Left lung (tissue), 10 donors: ENCODE data around the gene KIAA1210. TPM values are rescaled to one million over a fixed set of nuclear protein-coding genes. Genes with fewer than 3 reads are reported as not detected.
A peak's percentile ranks its signal among the peaks of the same experiment; 100 is the strongest.

Experiments used
- ATAC-seq: fragments of 200-7000 bp; cut with Tn5 transposase; one replicate; pipeline ENCODE4 v1.9.1; 2020; ENCODE audit warnings: moderate library complexity
- DNase-seq, 4 donors: peaks; one replicate each; pipeline ENCODE4 v3.0.0-alpha.2; 2013 to 2020
- H3K27ac ChIP-seq, 2 donors: fragments of 200-600 bp; sonication (generic) in 1 of 2; one replicate each; pipeline versions ENCODE4 v1.5.0 to v1.8.0; 2020 to 2021
- H3K27me3 ChIP-seq, 2 donors: fragments of 200-600 bp; sonication (generic) in 1 of 2; one replicate each; pipeline versions ENCODE4 v1.5.0 to v1.8.0; 2020 to 2021
- H3K36me3 ChIP-seq, 2 donors: fragments of 200-600 bp; sonication (generic) in 1 of 2; one replicate each; pipeline versions ENCODE4 v1.5.0 to v1.8.0; 2020 to 2021
- H3K4me1 ChIP-seq, 2 donors: fragments of 200-600 bp; one replicate each; pipeline ENCODE4 v1.8.0; 2021
- H3K4me3 ChIP-seq, 2 donors: fragments of 200-600 bp; sonication (generic) in 1 of 2; one replicate each; pipeline versions ENCODE4 v1.5.0 to v1.8.0; 2020 to 2021; ENCODE audit warnings: mild to moderate bottlenecking in 1 of 2
- H3K9me3 ChIP-seq, 2 donors: fragments of 200-600 bp; sonication (generic) in 1 of 2; one replicate each; pipeline versions ENCODE4 v1.5.0 to v1.8.0; 2020 to 2021
- CTCF ChIP-seq, 2 donors: fragments of 200-600 bp; sonication (generic) in 1 of 2; IDR thresholded peaks; one replicate each; pipeline versions ENCODE4 v1.5.0 to v1.8.0; 2021; ENCODE audit warnings: antibody characterized with exemption in 2 of 2
- intact Hi-C, 2 donors: fragments of 100-400 bp; cut with DNase I; formaldehyde crosslinking; loops; one replicate each; pipeline versions ENCODE4 v1.11.2 to v1.14.2; 2022
- polyA plus RNA-seq, 6 donors: library from polyadenylated mRNA; unstranded; fragments of 120-200 nt; gene quantifications; one replicate each; pipeline ENCODE4 v1.2.1, GENCODE V29; 2013; ENCODE audit not compliant: insufficient read length in 6 of 6
- total RNA-seq, 2 donors: library from RNA; stranded (reverse); fragmentation: NEBNext Ultra II Directional; extraction: Animal tissue kit (Norgen Biotek cat#: 25700); gene quantifications; one replicate each; pipeline ENCODE4 v1.2.1, GENCODE V29; 2021
- donor health status: DM: no; HTN: yes; CAD: no.
- donor health status: DM: no; HTN: no; CAD: no.

Gene KIAA1210
- total and polyA plus RNA-seq, 8 donors = 0.06 to 1.8 (median 0.92) TPM; not detected in 1

- no peaks in the 10 kb centered on the region for H3K9me3 ChIP-seq
- no peaks in the 10 kb centered on the region for H3K4me1 ChIP-seq
- no peak overlapping the region for H3K4me3 ChIP-seq
- no peak for TF ChIP-seq CTCF (IDR thresholded peaks at IDR 0.05)
- intact Hi-C loops = no loop called here
- H3K36me3 ChIP-seq = no peaks in the 10 kb centered on the region
- no peaks in the 10 kb centered on the region for H3K27me3 ChIP-seq
- DNase-seq (peak in 1 of 4 donors; percentile 40), ATAC-seq (no peak)
- H3K27ac ChIP-seq = no peak overlapping the region
Observed at GRCh38 chrX:119073200-119073905, 54.3 kb downstream of the KIAA1210 start.

GRCh38 chrX:119072744-119073143, 54.9 kb downstream of the KIAA1210 start, which contains the start of gene CT47C1:
CT47C1 (plus strand) TSS chrX:119072993; CDS start chrX:119073226, 233 bp downstream.
- no peak for TF ChIP-seq CTCF (IDR thresholded peaks at IDR 0.05)
- intact Hi-C loops = no loop called here
- Histone ChIP-seq H3K27ac (no peak within 1 kb of the TSS), H3K4me3 (no peak within 1 kb of the TSS), H3K4me1 (no peaks in the 10 kb centered on the region), H3K9me3 (no peaks in the 10 kb centered on the region), H3K36me3 (no peaks in the 10 kb centered on the region), H3K27me3 (no peaks in the 10 kb centered on the region)
- DNase-seq (no peak), ATAC-seq (no peak)

- no peak overlapping the region for H3K4me3 ChIP-seq
- ATAC-seq = no peak
Observed at GRCh38 chrX:119071381-119071780, 56.2 kb downstream of the KIAA1210 start.

GRCh38 chrX:119069762-119070161, 57.9 kb downstream of the KIAA1210 start:
- ATAC-seq (no peak), DNase-seq (no peak)
- Histone ChIP-seq H3K4me1 (no peaks in the 10 kb centered on the region), H3K36me3 (no peaks in the 10 kb centered on the region), H3K27me3 (peaks cover 0 to 2% of the 10 kb centered on the region in 2 donors), H3K4me3 (no peak overlapping the region), H3K27ac (no peak overlapping the region), H3K9me3 (no peaks in the 10 kb centered on the region)
- intact Hi-C loops = loop anchor here in 1 of 2 donors (5.0 kb wide), 1 partner anchor 222 kb away; no protein-coding TSS in a partner anchor
- no peak for TF ChIP-seq CTCF (IDR thresholded peaks at IDR 0.05)

More at GRCh38 chrX:119071381-119071780, 56.2 kb downstream of the KIAA1210 start:
- no peak for TF ChIP-seq CTCF (IDR thresholded peaks at IDR 0.05)
- Histone ChIP-seq H3K27ac (no peak overlapping the region), H3K36me3 (no peaks in the 10 kb centered on the region), H3K4me1 (no peaks in the 10 kb centered on the region), H3K9me3 (no peaks in the 10 kb centered on the region), H3K27me3 (peaks cover 0 to 2% of the 10 kb centered on the region in 2 donors)
- intact Hi-C loops = no loop called here
- DNase-seq = no peak

- no peak overlapping the region for H3K27ac ChIP-seq
- TF ChIP-seq CTCF (IDR thresholded peaks at IDR 0.05) = no peak
- no peak overlapping the region for H3K4me3 ChIP-seq
- H3K9me3 ChIP-seq = no peaks in the 10 kb centered on the region
- peaks cover 0 to 2% of the 10 kb centered on the region in 2 donors for H3K27me3 ChIP-seq
- H3K4me1 ChIP-seq = no peaks in the 10 kb centered on the region
- H3K36me3 ChIP-seq = no peaks in the 10 kb centered on the region
- ATAC-seq (no peak), DNase-seq (no peak)
- intact Hi-C loops = loop anchor here in 1 of 2 donors (5.0 kb wide), 1 partner anchor 222 kb away; no protein-coding TSS in a partner anchor
Observed at GRCh38 chrX:119069128-119069527, 58.5 kb downstream of the KIAA1210 start.
